ENCODE results near the gene GFM1.
"Not testable (repeated sequence)": the region's sequence is repeated elsewhere in the genome, so short reads cannot be mapped to it uniquely, and the experiment has no call there.

GFM1 gene

DNA sequence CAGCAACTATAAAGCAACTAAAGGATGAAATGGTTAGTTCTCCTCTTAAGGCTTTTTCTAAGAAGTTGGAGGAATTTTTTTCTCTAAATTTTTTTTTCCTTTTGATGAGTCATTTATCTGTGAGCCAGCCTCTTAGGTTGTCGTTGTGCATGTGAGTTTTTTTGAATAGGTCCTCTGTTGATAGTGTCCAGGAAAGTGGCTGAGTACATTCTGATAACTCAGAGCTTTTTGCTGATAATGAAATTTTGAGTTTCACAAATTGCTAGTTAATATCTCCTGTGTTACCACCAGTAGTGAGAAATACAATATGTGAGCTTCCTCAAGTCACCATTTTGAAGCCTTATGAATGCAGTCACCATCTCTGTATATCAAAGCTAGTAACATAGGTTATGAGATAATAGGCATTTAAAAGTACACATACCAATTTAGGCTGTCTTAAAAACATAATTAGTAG lies 35.2 kb downstream of the GFM1 start:
- no peak for DNase-seq

DNA sequence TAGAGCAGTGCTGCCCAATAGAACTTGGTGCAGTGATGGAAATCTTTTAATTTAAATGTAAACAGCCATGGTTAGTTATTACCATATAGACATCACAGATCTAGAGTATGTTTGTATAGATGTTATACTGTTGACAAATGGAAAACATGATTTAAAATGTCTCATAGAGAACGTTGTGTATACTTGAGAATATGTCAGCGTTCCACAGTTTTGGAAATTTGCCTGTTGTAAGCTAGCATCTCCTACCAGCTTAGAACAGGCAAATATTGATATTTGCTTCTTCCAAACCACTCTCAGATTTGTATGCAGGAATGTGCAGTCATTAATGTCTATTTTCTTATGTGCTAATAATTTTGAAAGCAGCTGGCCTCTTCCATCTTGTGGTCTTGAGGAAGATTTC lies 36.5 kb downstream of the GFM1 start:
- no peak for DNase-seq

DNA sequence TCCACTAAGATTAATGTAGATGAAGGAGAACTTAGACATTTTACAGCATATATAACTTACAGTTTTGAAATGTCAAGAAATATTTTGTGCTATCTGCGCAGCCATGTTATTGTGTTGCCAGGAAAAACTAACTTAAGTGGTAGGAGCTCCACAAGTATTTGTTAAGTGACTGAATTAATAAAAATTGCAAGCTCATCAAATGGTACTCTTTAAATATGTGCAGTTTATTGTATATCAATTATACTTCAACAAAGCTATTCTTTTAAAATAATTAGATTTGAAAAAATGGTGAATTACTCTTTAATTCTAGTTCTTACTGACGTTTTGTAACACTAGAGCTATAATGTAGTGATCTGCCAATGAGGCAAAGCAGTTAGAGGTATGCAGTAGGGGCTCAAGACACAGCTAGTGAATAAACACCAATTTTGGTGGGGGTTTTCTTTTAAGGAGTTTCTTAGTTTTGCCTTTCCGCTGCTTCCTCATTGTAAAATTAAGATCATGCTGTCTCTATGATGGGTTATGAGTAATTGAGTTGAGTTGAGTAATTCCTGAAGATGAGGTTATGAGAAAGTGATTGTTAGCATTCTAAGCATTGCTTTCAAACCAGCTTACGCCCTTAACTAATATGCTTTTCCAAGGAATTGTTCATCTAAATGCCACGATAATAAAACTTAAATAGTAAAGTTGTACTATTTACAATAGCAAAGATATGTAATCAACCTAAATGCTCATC lies 39.1 kb downstream of the GFM1 start:
- no peak for DNase-seq

DNA sequence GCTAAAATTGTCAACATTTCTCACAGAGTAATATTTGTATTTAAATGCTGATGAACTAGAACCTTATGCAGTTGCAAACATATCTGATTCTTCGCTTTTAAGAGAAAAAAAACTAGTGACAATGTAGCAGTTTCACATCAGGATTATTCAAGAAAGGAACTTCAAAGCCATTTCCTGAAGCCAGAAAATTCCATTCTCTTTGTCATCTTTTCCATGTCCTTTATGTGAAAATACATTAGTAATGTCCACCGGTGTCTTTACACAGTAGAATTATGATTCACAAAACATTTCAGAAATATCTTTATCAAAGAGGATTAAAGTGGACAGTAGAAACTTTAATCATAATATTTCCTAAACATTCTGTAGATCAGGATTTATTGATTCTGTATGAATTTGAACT lies 40.8 kb downstream of the GFM1 start:
- no peak for DNase-seq

DNA sequence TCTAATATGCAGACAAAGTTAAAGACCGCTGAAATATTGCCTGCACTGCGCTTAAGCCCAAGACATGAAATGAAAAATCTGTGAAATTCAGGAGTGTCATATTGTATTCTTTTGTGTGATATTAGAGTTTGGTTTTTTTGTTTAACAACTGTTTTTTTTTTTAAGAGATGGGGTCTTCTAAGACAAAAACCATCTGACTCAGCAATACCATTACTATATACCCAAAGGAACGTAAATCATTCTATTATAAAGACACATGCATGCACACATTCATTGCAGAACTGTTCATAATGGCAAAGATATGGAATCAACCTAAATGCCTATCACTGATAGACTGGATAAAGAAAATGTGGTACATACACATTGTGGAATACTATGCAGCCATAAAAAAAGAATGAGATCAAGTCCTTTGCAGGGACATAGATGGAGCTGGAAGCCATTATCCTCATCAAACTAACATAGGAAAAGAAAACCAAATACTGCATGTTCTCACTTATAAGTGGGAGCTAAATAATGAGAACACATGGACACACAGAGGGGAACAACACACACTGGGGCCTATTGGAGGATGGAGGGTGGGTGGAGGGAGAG lies 49.6 kb downstream of the GFM1 start:
- not testable (repeated sequence) for DNase-seq

DNA sequence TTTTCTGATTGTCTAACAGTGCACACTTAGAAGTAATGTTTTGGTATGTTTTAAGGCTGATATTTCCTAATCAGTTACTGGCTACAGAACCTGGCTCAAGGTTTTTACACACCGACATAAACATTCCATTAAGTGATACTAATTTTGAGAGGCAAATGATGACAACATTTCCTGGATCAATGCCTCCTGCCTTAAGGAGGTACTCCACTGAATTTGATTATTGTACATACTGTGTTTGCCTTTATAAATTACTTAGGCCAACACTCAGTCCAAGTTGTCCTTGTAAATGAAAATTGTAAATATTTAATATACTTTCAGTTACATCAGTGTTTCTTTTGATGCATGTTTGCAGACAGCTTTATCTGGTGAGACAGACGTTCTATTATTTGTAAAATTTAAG lies 52.3 kb downstream of the GFM1 start:
- DNase-seq, result no peak

DNA sequence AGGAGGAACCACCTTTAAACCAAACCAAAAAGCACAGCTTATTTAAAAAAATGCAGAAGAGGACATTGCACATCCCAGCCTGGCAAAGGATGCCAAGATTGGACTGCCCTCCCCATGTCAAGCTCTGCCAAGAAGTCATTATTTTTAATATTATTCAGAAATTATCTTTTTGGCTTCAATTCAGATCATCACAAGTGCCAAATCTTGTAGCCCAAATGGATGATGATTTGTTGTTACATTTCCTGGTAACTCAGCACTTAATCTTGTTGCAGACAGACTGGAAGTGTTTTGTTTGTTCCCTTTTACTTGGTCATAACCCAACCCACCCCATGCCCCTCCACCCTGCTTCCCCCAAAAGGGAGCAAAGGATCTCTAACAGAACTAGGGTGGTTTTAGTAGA lies 56.2 kb downstream of the GFM1 start:
- no peak for DNase-seq

DNA sequence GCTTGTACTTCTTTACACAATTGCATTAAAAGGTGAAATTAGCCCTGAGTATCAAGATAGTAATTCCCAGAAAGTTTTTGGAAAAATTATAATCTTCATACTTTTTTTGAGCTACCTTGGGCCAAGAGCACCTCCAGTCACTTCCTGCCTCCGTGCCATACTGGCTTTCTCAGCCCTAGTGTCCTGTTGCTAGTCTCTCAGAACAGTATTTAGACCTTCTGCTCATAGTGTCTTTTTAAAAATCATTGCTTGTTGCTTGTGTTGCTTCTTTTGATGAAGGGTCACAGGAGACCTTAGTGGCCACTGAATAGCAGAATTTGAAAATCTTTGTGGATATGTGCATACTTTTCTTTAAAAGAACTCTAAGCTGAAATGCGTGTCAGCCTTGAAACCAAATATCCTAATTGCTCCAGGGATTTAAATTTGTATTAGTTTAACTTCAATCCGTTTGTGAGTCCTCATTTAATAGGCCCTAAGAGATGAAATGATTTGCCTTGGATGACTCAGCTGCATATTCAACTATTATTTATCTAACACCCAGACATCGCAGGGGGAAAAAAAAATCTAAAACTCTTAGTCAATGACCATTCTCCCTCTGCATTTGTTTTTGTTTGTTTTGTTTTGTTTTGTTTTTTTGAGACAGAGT lies 57.2 kb downstream of the GFM1 start:
- no peak for DNase-seq

DNA sequence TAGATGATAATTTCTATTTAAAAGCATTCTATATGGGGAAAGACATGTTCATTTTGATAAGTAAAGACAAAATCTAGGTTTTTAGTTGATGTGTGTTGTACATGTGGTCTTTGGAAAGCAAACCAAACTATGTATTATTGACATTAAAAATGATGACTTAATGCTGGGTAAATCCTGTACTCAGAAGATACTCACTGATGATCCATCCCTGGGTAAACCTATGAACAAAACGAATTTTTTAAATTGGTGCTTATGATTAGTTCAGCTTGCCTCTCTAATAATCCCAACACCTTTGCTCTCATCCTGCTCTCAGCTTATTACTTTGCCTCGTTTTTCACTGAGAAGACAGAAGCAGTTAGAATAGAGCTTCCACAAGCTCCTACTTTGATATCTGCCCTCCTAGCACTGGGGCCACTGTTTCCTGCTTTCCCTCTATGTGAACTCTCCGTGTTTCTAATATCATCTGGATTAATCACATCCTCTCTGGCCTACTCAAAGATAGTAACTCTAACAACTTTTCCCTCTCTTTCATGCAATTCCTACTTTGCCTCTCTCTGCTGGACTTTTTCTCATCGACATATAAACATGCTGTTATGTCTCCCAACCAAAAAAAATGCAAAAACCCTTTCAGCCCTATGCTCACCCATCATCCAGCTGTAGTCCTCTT lies 58.6 kb downstream of the GFM1 start:
- DNase-seq, result no peak

DNA sequence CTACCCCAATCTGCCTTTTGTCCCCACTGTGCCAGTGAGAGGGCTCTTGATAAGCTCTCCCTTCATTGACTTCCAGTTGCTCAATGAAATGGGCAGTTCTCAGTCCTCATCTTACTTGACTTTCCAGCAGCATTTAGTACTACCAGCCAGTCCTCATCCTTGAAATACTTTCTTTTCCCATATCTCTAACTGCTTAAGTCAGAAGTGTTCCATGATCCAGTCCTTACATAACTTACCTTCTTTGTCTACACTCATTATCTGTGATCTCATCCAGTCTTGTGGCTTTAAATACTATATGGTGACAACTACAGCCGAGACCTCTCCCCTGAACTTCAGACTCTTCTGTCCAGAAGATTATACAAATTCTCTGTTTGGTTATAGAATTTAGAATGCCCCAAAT lies 59.2 kb downstream of the GFM1 start:
- DNase-seq, result no peak

DNA sequence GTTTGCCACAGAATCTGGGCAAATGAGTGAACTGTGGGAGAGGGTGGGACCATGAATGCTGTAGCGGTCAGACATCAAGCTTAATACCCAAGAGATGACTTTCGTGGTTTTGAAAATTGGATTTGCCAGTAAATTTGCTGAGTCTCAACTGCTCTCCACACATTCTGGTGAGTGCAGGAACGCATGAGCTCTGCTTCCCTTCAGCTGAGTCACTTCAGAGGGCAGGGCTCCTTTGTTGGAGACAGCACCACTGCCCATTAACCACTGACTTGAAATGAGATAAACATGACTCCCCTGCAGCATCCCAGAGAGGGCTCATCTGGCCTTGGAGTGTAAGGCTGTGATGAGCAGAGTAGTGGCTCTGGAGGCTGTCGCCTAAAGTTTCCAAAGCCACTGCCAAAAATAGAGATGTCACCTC lies 65.3 kb downstream of the GFM1 start:
- DNase-seq, result no peak

DNA sequence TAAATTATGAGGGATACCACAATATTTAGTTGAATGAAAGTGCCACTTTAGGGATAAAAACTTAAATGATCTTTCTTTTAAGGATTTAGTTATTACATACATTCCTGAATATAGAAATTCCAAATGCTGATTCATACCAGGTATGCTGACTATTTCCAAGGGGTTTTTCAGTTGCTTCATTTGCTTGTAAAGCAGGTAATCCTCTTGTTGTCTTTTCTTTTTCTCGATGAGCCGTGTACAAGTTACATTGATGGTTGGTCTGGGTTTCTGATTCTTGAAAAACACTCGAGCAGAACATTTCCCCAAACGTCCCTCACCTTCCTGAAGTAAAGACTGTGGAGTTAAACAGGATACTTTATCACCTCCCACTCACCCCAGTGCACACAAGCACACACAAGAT lies 66.3 kb downstream of the GFM1 start:
- DNase-seq, result no peak

DNA sequence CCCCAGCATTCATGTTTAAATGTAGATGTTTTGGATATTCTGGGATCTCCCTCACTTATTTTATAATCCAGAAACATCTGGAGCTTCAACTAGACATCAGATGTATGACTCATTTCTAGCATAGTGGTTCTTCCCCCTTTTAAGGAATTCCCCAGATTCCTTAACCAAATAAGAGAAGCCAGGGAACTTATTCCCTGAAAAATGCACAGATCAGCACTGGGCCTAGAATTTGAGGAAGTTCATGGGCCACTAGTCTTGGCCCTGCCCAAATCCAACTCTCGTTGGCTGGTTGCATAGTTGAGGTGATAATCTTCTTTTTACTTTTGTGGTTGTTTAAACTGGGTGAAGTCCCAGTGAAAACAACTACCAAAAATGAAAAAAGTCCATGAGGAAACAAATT lies 67.6 kb downstream of the GFM1 start:
- no peak for DNase-seq

DNA sequence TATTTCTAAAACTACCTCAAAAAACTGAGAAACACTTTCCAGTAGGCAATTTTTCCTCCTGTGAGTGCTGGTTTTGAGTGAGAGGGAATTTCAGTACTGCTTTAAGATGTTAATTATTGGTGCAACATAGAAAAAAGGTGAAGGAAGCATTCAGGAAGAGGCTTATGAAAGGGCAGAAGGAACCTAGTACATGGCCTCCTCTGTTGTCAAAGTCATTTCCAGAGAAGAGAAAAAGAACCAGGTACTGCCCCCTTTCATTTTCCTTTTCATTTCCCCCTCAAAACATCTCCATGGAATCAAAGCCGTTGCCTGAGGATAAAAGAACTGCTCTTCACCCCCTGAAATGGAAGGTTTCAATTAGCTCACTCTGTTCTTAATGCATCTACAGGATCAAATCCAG lies 68.1 kb downstream of the GFM1 start:
- no peak for DNase-seq

DNA sequence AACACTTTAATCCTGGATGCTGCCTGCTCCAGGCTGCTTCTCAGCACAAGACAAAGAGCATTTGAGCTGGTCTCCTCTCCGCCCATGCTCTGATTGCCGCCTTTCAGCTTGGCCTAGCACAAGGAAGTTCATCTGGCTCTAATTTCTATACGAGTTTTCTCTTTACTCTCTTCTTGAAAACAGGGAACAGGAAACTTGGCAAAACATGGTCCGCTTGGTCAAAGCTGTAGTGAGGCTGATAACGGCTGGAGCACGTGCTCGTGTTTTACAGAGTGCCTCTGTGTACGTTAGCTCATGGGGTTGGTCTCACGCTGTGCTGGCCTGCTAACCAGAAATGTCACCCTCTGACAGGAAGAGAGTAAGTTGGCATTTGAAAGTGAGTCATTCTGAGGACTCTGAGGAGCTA lies 68.8 kb downstream of the GFM1 start:
- DNase-seq, result no peak

DNA sequence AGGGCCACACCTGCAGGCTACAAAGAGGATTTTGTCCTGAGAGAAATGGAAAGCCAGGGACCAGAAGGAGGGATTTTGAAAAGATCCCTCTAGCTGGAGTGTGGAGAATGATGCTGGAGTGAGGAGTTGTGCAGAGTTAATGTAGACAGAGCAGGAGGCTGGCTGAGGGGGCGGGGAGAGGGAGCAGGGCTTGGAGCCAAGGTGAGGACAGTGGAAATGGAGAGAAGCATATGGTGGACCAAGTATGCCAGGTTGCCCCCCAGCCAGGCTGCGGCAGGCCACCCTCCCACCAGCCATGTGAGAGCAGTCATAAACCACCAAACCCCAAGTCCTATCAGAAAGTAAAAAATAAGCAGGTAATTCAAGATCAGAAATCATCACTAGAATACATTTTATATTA lies 73.2 kb downstream of the GFM1 start:
- DNase-seq, result no peak

DNA sequence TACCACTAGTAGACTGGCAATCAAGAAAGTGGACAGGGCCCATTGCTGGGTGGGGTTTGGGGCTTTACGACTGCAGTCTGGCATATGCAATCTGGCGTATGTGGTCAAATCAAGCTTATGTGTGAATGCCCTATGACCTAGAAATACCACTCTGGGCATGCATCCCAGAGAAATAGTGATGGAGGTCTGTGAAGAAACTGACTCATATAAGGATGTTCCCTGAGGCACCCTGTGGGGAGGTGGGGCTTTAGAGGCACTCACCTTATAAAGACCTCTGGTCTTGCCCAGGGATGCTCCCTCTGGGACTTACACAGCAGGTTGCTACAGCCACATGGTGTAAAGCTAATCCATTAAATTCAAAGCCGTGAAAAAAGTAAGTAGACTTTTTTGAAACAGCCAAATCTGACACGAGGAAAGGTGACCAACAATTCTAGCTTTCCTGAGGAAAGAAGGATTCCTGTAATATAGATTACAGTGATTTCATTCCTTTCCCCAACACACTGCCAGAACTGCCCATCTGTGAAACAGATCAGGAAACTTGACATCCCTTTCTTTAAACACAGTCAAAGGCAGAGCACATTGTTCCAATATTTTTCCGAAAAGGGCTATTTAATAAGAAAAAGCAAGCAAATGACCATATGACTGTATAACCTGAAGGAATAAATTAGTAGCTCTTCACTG lies 74.3 kb downstream of the GFM1 start:
- DNase-seq, result no peak

DNA sequence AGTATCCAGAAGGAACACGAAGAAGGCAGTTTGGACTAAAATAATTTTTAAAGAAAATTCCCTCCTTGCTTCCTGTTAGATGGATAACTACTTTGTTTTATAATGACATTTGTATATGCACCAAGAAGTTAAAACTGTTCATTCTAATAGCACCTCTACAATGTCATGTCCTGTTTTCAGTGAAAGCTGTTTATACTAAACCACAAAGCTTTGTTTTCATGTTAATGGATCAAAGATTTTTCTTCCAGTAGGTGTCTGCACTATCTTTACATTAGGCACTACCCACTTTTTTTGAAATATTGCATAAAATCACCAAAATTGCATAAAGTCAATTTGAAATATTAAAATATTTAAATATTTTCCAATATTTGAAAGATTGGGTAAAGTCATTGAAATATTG lies 77.8 kb downstream of the GFM1 start:
- no peak for DNase-seq

DNA sequence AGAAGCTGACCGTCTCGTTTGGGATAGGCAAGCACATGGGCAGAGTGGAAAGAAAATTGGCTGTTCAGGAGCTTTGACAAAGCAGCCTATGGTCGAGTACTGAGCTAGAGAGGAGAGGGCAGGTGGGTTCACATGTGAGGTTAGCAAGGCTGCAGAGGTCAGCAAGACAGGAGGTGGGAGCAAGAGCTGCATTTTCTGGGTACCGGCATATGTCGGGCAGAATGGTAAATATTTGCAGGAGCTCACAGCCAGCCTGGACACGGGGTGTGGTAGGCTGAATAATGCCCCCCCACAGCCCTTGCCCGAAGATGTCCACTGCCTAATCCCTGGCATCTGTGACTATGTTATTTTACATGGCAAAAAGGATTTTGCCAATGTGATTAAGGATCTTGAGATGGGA lies 79.7 kb downstream of the GFM1 start:
- no peak for DNase-seq

DNA sequence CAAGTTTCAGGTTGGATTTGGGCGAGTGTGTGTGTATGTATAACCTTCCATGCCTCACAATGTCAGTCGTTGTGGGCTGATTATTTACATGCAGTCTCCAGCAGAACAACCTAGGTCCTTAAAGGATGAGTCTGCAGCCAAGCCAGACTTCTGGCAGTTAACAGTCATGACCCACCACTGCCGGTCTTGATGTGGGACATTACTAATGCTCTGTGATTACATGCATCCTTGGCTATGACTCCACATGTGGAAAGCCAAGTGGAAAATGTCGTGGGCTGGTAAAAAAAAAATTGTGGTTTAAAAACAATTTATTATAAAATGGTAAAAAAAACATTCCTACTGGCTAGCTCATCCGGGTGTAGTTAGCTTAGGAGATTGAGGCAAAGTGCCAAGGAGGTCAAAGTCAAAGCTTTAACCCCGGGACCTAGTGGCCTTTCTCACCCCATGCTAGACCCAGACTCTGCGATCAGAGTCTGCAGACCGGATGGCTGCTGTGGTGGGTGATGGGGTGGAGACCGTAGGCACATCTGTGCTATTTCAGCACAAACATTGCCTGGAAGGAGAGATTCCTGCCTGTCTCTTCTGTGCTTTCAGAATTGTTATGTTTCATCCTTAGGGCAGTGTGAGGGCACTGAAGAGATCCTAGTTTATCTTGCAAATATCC lies 81.2 kb downstream of the GFM1 start:
- DNase-seq, result no peak

DNA sequence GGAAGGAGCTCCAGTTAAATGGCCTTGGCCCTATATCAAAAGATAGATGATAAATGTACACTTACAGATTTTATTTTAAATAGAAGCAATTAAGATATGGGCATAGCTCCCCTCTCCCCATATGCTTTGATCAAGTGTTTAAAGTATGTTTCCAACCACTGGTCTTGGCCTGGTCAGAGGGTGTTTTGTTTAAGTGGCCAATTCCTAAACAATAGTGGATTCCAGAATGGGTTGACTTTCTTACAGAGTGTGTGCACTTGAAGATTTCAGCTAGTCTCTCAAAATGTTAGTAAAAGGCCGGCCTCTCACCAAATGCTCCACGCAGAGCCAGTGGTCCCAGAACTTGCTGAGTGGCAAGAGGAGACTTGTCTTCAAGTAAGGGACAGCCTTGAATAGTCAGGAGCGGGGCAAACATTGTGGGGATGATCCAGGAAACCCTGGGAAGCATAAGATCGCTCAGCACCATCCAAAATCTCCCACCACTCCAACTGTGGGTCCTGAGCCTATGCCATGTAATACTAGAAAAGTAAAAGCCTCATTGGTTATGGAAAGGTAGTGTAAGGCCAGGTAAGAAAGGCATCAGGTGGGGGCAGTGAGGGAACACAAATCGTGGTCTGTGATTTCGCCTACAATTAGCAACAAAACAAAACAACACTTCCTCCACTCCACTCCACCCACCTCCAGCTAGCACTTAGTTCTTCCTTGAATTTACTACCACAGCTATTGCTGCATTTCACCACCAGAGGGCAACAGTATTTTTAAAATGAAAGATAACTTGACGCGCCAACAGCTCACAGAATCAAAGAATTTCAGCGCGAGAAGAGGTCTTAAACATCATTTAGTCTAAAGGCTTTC lies 83.1 kb downstream of the GFM1 start:
- peak; percentile 45 for DNase-seq

DNA sequence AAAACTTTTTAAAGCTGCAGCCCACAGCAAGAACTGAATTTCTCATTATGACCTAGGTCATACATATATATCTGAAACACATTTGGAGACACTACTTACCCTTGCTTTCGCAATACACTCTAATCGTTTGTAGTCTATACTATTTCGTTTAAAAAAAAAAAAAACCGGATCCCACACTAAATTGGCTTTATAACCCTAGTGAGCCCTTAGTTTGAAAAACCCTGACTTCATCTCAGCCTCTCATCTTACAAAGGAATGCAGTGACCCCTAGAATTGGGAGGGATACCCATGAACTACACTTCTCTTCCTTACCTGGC lies 83.7 kb downstream of the GFM1 start:
- DNase-seq, result no peak

All from NCI-H526 treated with DMSO at 0.1 percent for 48 hours (cell line).